Measurements from ENCODE around the gene STRA8.

STRA8 gene

GRCh38 chr7:135245226-135246190 lies 11.9 kb downstream of the STRA8 start:
- TF ChIP-seq CTCF (IDR thresholded peaks at IDR 0.05) = no peak

GRCh38 chr7:135246191-135246825 lies 12.7 kb downstream of the STRA8 start:
- no peak for TF ChIP-seq CTCF (IDR thresholded peaks at IDR 0.05)

- no peak for TF ChIP-seq CTCF (IDR thresholded peaks at IDR 0.05)
Observed at GRCh38 chr7:135247746-135248471, 14.3 kb downstream of the STRA8 start.

- no peak for TF ChIP-seq CTCF (IDR thresholded peaks at IDR 0.05)
Observed at GRCh38 chr7:135248546-135248945, 14.9 kb downstream of the STRA8 start.

GRCh38 chr7:135251496-135252391 lies 18.1 kb downstream of the STRA8 start:
- no peak for TF ChIP-seq CTCF (IDR thresholded peaks at IDR 0.05)

- TF ChIP-seq CTCF (IDR thresholded peaks at IDR 0.05) = no peak
Observed at GRCh38 chr7:135253851-135254771, 20.5 kb downstream of the STRA8 start.
